ENCODE results near the gene RGS17.
"Not testable (repeated sequence)": the region's sequence is repeated elsewhere in the genome, so short reads cannot be mapped to it uniquely, and the experiment has no call there.

RGS17 gene

GRCh38 chr6:153032255-153032882 is 98.7 kb downstream of the RGS17 start:
- DNase-seq (ENCODE audit: low spot score), result no peak

- no peak for DNase-seq (ENCODE audit: low spot score)
Observed at GRCh38 chr6:153031335-153031955, 99.6 kb downstream of the RGS17 start.

DNA sequence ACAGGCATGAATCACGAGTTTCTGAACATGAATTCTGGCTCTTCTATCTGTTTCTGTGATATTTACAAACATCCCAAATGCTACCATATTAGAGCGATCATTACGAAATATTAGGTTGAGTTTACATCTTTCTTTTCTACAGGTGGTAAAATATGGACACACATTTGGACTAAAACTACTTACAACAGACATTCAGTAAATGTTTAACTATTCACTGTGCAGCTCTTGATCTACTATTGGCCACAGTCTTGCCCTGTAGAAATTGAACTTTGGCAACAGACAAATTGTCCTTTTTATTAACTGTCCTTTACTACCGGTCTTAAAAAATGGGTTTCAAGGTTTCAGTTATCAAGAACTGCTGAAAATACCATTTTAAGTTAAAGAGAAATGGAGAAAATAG is 102.1 kb downstream of the RGS17 start:
- DNase-seq (ENCODE audit: low spot score), result no peak

GRCh38 chr6:153028286-153028685 is 102.8 kb downstream of the RGS17 start:
- DNase-seq (ENCODE audit: low spot score), result no peak

- DNase-seq (ENCODE audit: low spot score), result no peak
Observed at GRCh38 chr6:153027480-153027879, 103.6 kb downstream of the RGS17 start.

- no peak for DNase-seq (ENCODE audit: low spot score)
Observed at GRCh38 chr6:153024709-153025017, 106.4 kb downstream of the RGS17 start.

GRCh38 chr6:153023977-153024708 is 106.9 kb downstream of the RGS17 start:
- peak; percentile 75 for DNase-seq (ENCODE audit: low spot score)

DNA sequence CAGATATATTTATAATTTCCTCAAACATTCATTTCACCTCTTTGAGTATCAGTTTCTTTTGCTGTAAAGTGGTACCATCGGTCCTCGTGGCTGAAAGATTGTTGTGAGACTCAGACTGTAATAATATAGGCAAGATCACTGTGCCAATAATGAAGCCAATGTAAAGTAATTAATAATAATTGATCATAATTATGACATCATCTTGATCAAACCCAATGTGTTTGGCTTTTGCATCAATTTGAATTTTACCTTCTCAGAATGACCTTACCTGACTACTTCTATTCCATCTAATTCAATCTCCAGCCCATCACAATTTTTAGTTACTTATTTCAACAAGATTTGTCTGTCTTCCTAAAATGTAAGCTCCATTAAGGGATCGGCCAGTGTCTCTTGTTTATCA is 112.7 kb downstream of the RGS17 start:
- no peak for DNase-seq (ENCODE audit: low spot score)

DNA sequence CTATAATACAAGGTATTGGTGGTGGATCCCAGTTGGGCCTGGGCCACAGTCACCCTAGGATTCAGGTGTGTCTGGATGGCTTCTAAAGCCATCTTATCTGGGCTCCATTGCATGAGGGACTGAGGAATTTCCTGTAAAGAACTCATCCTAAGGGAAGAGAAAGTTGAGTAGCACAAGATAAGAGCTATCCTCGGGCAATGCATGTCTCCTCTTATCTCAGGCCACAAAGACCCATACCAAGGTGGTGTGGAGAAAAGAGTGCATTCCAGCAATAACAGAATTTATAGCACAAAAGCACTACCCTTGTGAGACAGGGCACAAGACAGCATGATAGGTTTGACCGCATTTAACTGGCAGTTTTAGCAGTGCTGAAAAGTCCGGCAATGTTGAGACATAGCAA is 114.2 kb downstream of the RGS17 start:
- no peak for DNase-seq (ENCODE audit: low spot score)

DNA sequence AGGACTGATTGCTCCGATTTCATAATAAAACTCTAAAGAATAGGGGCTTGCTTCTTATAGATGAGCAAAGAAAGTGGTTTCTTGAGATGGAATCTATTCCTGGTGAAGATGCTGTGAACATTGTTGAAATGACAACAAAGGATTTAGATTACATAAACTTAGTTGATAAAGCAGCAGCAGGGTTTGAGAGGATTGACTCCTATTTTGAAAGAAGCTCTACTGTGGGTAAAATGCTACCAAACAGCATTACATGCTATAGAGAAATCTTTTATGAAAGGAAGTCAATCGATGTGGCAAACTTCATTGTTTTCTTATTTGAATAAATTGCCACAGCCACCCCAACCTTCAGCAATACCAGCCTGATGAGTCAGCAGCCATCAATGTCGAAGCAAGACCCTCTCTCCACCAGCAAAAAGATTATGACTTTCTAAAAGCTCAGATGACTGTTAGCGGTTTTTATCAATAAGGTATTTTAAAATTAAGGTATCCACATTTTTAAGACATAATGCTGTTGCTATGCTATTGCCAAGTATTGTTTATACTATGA is 115.9 kb downstream of the RGS17 start:
- no peak for DNase-seq (ENCODE audit: low spot score)

DNA sequence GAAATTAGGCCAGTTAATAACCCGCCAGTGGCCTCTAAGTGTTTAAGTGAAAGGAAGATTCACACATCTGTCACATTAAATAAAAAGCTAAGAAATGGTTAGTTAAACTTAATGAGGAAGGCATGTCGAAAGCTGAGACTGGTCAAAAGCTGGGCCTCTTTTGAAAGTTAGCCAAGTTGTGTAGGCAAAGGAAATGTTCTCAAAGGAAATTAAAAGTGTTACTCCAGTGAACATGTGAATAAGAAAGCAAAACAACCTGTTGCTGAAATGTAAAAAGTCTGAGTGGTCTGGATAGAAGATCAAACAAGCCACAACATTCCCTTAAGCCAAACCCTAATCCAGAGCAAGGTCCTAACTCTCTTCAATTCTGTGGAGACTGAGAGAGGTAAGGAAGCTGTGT is 117.6 kb downstream of the RGS17 start:
- no peak for DNase-seq (ENCODE audit: low spot score)

- no peak for DNase-seq (ENCODE audit: low spot score)
Observed at GRCh38 chr6:153012856-153013255, 118.2 kb downstream of the RGS17 start.

DNA sequence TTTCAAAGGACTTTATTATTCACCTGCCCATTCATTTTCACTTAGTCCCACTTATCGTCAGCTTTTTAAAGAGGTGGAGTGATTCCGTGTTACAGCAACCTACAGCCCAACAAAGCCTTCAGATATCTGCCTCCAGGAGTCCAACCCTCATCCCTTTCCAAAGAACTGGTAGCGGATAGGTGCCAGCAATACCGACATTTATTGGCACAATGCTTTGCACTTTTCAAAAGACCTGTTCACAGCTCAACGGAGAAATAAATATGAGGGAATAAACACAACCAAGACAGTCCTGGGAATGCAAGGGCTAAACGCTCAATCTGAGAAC is 127.8 kb downstream of the RGS17 start:
- DNase-seq (ENCODE audit: low spot score), result no peak

DNA sequence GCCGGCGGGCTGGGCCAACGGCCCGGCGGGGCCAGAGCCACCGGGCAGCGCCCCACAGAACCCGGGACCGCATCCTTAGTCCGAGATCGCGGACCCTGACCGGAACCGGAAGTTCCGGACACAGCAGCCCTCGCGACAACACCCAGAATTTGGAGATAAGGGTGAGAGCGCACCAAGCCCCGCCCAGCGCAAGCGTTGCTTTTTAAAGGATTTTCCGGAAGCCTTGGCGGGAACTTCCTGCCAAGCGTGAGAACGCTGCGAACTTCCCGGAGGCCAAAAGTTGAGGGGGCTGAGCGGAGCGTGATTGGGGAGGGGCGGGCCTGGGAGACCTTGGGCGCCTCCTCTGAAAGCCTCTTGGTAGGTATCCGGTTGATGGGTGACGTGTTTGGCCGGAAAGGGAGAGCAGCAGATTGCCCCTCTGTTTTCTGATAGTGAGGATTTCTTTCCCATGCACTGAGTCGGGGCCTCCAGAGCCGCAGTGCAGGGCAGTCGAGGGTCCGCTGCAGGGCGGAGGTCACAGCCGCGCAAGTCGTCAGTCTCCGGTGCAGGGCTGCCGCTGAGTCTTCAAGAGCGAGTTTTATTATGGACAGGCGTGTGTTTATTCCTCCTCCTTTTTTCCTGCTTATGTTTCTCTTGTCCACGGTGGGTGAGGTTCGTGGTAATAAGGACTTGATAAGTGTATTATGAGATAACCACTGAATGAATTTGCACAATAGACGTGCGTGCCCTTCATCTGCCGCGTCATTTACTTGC is 128.3 kb downstream of the RGS17 start, which contains the start of gene MTRF1L:
TSS of gene MTRF1L (minus strand) at position 97 of the 753 bp plus-strand sequence. CDS start at position 73, 24 bp downstream.
- peak; percentile 89 for DNase-seq (ENCODE audit: low spot score)

- DNase-seq (ENCODE audit: low spot score), result peak; percentile 8
Observed at GRCh38 chr6:153001767-153002612, 129.1 kb downstream of the RGS17 start.

GRCh38 chr6:153000790-153001189 is 130.3 kb downstream of the RGS17 start:
- not testable (repeated sequence) for DNase-seq (ENCODE audit: low spot score)

DNA sequence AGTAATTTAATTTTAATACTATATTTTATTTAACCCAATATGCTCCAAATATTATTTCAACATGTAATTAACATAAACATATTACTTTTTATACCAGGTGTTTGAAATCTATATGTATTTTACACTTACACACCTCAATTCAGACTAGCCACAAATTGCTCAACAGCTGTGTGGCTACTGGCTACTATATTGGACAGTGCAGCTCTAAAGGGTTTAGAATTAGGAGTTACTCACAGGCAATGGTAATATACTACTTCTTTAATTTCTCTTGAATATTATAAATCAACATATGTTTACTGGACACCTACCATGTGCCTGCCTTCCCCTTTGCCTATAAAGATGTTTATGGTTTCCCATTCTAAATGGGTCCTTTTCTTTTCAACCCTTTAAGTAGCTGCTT is 130.8 kb downstream of the RGS17 start:
- DNase-seq (ENCODE audit: low spot score), result no peak

- not testable (repeated sequence) for DNase-seq (ENCODE audit: low spot score)
Observed at GRCh38 chr6:152999538-152999937, 131.5 kb downstream of the RGS17 start.

DNA sequence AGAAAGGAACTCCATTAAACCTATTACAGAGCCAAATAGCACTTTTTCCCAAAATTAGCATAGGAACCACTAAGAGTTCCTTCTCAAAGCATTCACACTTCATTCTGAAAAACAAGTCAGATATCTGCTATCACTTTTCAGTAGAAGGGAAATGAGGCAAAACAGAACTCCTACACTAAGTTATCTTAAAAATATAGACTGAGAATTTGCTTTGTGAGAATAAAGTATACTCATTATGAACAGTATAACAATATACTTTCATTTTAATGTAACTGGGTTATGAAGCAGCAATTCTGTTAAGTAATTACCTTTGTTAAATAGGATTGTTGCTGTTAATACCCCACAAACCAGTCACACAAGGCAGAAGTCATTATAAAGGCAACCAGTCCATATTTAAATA is 137.2 kb downstream of the RGS17 start:
- no peak for DNase-seq (ENCODE audit: low spot score)

DNA sequence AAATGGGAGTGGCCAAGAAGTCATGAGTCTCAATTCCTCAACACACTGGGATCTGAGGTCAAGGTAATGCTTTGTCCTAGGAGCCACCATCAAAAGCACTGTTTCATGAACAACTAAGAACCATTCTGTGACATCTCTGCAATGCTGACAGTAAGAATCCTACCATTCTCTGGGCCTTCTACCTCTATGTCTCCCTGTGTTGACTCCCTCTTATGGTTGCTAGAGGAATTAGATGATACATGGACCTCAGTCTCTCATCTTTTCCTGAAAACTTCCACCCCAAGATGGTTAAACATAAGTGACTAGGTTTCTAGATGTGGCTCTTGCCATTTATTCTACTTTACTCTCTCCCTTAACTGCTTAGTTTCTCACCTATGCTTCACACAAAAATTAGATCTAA is 137.7 kb downstream of the RGS17 start:
- DNase-seq (ENCODE audit: low spot score), result no peak

DNA sequence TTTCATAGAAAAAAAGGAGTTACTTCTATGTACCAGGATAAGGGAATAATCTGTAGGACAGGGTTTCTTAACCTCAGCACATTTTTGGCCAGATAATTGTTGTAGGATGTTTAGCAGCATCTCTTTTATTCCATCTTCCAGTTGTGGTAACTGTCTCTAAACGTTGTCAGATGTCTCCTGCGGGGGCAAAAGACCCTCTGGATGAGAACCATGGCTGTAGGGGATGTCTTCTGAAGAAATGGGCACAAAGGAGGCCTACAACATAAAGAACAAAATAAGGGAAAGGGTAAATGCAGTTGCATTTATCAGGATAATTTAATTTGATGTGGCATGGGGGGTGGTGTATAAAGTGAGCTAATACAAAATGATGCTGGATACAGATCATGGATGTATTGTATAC is 144.1 kb downstream of the RGS17 start:
- no peak for DNase-seq (ENCODE audit: low spot score)

GRCh38 chr6:152985300-152985699 is 145.8 kb downstream of the RGS17 start:
- not testable (repeated sequence) for DNase-seq (ENCODE audit: low spot score)
